GM18861 (cell line): Measurements from ENCODE around the gene TNS1.

Source experiments
- ATAC-seq: cut with Tn5 transposase; IDR thresholded peaks from one replicate; pipeline ENCODE4 v1.9.1; 2021; ENCODE audit not compliant: unreplicated experiment

Gene TNS1

GRCh38 chr2:217856871-217857270 is 145.9 kb downstream of the TNS1 start:
- no peak for ATAC-seq

- ATAC-seq: no peak
Measured at GRCh38 chr2:217856159-217856558, 146.6 kb downstream of the TNS1 start.

- ATAC-seq: no peak
Measured at GRCh38 chr2:217854684-217855420, 147.9 kb downstream of the TNS1 start.

GRCh38 chr2:217853961-217854360 is 148.8 kb downstream of the TNS1 start:
- ATAC-seq: no peak

GRCh38 chr2:217853301-217853881 is 149.4 kb downstream of the TNS1 start:
- no peak for ATAC-seq

GRCh38 chr2:217852555-217853211 is 150.1 kb downstream of the TNS1 start:
- no peak for ATAC-seq

GRCh38 chr2:217851191-217852020 is 151.4 kb downstream of the TNS1 start:
- no peak for ATAC-seq

GRCh38 chr2:217849154-217849975 is 153.4 kb downstream of the TNS1 start:
- no peak for ATAC-seq

- no peak for ATAC-seq
Measured at GRCh38 chr2:217848351-217848957, 154.3 kb downstream of the TNS1 start.

- ATAC-seq: no peak
Measured at GRCh38 chr2:217847552-217848350, 155.0 kb downstream of the TNS1 start.

- no peak for ATAC-seq
Measured at GRCh38 chr2:217847115-217847514, 155.7 kb downstream of the TNS1 start.

GRCh38 chr2:217846321-217846743 is 156.5 kb downstream of the TNS1 start:
- no peak for ATAC-seq

GRCh38 chr2:217845301-217845700 is 157.5 kb downstream of the TNS1 start:
- no peak for ATAC-seq

- no peak for ATAC-seq
Measured at GRCh38 chr2:217844696-217845095, 158.1 kb downstream of the TNS1 start.

GRCh38 chr2:217843324-217843723 is 159.5 kb downstream of the TNS1 start:
- no peak for ATAC-seq

GRCh38 chr2:217842017-217842416 is 160.8 kb downstream of the TNS1 start:
- no peak for ATAC-seq

GRCh38 chr2:217840522-217840921 is 162.3 kb downstream of the TNS1 start:
- ATAC-seq: no peak

- no peak for ATAC-seq
Measured at GRCh38 chr2:217839750-217840107, 163.1 kb downstream of the TNS1 start.

- ATAC-seq: no peak
Measured at GRCh38 chr2:217839073-217839749, 163.6 kb downstream of the TNS1 start.
